NCI-H2029 treated with DMSO at 0.1 percent for 48 hours (cell line): ENCODE results near the gene IRGQ.
A peak's percentile ranks its signal among the peaks of the same experiment; 100 is the strongest.
"Not testable (repeated sequence)": the region's sequence is repeated elsewhere in the genome, so short reads cannot be mapped to it uniquely, and the experiment has no call there.

Experiments
- DNase-seq: peaks from one replicate; lab custom pipeline; 2025; lab: John Stamatoyannopoulos, UW

The IRGQ gene

DNA sequence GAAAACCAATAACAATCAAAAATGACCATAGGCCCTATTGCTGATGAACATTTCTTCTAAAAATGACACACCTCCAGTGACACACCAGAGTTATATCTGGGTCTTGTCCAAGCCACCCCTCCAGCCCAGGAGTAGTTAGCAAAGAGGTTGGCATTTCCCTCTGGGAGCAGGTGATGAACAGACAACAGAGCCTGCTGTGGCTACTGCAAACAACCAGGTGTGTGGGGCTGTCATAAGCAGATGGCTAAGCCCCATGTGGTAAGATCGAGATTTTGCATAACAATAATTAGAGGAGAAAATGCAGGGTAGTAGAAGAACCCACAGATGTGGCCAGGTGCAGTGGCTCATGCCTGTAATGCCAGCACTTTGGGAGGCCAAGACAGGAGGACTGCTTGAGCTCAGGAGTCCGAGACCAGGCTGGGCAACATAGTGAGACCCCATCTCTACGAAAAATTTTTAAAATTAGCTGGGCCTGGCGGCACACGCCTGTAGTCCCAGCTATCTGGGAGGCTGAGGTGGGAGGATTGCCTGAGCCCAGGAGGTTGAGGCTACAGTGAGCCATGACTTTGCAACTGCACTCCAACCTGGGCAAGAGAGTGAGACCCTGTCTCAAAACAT is 25.7 kb downstream of the IRGQ start:
- peak; percentile 78 for DNase-seq

DNA sequence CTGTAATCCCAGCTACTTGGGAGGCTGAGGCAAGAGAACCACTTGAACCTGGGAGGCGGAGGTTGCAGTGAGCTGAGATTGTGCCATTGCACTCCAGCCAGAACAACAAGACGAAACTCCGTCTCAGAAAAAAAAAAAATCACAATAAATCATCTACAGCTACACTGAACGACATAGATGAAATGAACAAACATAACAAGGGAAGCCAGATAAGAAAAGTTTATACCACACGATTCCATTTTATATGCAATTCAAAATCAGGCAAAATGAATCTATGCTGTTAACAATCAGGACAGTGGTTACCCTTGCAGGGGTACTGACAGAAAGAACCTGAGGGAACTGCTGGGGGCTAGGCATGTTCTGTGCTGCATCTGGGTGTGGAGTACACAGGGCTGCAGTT is 26.3 kb downstream of the IRGQ start:
- no peak for DNase-seq

DNA sequence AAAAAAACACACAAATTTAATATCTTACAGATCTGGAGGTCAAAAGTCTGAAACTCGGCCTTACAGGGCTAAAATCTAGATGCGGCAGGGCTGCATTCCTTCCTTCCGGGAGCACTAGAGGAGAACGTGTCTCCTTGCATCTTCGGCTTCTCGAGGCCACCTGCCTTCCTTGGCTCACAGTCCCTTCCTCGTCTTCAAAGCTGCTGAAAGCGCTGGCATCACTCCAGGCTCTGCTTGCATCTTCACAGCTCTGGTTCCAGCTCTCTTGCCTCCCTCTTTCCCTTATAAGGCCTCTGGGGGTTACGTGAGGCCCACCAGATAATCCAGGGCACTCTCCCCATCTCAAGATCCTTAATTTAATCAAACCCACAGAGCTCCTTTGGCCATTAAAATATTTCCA is 31.1 kb downstream of the IRGQ start:
- DNase-seq = no peak

DNA sequence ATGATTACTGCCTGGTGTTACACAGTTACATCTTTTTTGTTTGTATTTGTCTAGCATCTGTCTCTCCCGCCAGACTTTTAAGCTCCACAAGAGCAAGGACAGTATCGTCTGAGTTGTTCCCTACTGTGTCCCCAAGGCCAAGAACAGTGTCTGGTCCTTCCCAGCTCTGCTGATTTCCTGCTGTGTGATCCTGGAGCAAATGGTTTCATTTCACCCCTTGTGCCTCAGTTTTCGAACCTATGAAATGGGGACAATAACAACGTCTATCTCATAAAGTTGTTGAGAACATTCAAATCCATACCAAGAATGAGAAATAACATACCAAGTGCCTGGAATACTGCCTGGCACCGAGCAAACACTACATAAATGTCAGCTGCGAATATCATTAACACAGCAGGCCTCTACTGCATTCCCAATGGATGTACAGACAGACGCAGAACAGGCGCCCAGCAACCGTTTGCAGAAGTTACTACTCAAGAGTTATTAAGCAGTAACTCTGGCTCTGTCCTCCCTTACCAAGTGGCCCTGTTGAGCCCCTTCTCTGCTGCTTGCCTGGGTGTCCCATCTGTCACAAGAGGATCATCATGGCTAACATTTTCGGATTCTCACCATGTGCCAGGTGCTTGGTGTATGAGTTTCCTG is 32.0 kb downstream of the IRGQ start:
- DNase-seq = no peak

DNA sequence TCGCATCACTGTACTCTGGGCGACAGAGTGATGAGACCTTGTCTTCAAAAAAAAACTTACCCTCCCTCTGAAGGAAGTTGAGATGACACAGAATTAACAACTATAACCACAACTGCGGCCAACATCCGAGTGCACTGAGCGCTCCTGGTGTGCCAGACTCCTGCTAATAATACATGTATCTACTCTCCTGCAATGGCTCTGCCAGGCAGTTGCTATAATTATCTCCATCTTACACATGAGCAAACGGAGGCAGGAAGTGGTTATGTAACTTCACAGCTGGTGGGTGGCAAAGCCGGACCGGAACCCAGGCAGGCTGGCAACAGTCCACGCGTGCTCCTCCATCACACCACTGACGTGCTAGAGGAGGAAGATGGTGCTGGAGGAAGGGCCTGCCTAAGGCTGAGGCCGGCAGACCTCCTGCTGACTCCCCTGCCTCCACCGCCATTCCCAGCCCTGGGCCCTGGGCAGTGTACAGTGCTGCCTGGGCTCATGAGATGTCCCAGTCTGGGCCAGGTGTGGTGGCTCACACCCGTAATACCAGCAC is 33.2 kb downstream of the IRGQ start:
- peak; percentile 83 for DNase-seq

DNA sequence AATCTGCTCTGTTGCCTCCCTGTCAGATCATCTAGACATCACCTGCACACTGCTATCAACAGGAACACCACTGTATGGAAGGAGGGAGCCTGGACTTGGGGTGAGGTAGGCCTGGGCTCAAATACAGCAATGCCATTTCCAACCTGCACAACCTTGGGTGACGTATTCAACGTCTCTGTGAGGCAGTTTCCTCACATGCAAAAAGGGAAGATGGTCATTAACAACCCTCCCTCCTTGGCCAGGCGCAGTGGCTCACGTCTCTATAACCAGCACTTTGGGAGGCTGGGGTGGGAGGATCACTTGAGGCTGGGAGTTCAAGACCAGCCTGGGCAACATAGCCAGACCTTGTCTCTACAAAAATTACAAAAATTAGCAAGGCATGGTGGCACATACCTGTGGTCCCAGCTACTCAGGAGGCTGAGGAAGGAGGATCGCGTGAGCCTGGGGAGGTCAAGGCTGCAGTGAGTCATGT is 33.7 kb downstream of the IRGQ start:
- no peak for DNase-seq

DNA sequence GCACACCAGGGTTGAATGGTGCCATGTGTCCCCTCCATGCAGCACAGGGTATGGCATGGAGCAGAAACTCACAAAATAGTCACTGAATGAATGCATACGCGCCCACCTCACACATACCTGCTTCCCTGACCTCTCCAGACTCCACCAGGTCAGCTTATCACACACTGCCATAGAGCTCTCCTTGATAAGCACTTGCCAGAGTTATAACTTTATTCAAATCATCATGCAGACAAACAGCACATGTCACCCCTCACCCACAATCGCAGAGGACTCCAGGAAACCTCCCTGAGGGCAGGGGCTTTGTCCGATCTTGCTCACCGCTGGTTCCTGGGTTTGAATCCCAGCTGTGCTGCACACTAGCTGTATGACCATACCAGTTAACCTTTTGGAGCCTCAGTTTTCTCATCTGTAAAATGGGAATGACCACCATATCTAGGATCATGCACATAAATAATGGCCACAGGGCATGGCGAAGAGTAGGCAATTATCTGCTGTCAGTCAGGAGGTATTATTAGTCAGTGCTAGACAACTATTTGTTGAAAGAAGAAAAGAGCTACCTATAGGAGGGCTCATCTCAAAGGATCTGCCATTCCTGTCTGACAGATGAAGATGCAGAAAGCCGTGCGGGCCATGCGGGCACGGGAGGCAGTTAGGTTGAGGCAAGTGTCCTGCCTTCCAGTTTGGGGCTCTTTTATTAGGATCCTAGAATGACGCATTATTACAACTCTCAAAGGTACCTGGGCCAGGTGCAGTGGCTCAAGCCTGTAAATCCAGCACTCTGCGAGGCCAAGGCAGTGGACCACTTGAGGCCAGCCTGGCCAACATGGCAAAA is 34.6 kb downstream of the IRGQ start:
- DNase-seq = no peak

DNA sequence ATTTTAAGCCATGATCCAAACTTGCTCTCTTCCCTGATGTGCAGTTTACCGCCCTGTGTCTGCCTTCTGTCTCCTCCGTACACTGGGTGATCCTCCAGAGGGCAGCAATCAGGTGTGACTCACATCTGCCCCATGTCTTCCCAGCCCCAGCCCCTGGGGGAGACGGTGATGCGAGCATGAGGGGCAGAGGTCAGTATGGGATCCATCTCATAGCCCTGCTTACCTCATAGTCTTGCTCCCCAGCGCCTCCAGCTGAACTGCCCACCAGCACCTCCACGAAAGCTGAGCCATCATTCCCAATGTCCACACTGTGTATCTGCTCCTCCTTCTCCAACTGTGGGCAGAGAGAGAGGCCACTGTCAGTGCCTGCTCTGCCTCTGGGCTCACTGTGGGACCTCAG is 35.2 kb downstream of the IRGQ start:
- DNase-seq = no peak

DNA sequence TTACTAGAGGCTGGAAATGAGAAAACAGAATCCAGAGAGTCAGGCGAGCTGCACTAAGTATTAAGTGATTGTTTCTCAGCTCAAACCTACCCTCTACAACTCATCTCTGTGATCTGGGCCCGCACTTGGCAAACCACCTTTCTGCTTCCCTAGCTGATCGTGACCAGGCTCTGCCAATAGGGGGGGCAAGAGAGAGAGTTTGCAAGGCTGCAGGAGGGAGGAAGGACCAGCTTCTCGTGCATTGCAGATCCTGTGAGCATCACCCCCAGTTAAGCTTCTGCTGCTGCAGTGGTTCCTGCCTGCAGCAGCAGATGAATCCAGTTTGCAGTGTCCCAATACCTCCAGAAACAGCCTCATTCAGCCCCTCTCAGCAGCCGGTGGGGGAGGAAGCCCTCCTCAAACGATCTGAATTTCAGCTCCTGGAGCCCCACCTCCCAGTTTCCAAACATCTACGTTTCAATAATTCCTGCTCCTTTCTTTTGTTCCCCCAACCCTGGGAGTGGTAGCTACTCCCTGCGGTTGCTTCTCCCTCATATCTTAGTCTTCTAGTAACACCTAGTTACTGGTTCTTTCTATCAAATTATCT is 40.7 kb downstream of the IRGQ start:
- peak; percentile 48 for DNase-seq

DNA sequence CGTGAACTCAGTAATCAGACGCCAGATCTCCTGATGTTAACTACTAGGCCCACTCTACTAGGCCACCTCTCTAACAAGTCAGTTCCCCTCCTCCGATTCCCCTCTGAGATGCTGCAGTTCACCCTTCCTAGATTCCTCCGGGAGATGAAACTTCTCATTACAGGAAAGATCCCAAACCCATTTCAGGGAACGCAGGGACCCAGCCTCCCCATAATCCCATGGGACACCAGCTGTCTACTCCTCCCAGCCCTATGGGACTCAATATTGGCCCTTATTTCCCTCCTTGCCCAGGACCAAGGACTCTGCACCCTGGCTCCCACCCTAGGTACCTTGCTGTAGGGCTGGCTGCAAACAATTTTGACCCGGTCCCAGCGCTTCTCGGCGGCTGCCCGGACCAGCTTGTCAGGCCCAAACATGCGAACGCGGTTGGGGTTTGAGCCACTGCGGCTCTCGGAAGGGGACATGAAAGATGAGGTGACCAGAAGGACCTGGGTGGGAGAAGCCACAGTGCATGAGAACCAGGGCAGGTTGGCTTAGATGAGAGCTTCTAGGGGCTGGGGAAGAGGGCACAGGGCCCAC is 41.5 kb downstream of the IRGQ start:
- no peak for DNase-seq

DNA sequence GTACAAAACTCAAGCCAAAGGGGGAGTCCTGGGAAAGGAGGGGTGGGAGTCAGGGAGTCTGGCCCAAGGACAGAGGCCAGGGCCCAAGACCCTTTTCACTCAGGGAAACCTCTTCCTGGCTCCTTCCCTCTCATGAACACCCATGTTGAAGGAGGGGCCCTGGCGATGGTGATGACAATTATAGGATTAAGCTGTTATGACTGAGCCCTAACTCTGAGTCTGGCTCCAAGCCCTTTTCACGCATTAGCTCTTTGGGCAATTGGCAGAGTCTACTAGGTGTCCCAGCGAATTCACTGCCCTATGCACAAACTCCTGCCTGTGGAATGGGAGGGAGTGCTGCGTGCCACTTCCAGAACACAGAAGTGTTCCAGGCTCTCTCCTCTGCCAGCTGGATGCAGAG is 42.3 kb downstream of the IRGQ start:
- DNase-seq = no peak

DNA sequence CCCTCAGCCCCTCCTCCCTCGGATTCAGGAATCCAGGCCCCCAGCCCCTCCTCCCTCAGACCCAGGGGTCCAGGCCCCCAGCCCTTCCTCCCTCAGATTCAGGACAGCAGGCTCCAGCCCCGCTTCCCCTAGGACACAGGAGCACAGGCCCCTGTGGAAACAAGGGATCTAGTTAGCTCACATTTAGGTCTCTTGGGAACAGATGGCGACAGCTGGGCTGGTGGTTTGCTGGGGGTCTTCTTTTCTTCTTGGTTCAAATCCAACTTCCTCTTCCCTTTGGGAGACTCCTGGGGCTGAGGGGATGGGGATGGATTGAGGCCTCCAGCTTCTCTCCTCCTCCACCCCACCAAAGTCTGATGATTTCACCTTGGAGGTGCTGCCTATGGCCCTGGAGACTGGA is 43.3 kb downstream of the IRGQ start:
- no peak for DNase-seq

DNA sequence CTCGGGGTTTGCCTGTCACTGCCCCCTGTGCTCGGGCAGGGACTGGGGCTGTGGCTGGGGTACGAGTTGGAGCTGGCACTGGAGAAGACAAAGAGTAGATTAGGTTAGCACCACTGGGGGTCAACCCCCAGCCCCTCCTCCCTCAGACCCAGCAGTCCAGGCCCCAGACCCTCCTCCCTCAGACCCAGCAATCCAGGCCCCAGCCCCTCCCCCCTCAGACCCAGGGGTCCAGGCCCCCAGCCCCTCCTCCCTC is 43.8 kb downstream of the IRGQ start:
- no peak for DNase-seq

DNA sequence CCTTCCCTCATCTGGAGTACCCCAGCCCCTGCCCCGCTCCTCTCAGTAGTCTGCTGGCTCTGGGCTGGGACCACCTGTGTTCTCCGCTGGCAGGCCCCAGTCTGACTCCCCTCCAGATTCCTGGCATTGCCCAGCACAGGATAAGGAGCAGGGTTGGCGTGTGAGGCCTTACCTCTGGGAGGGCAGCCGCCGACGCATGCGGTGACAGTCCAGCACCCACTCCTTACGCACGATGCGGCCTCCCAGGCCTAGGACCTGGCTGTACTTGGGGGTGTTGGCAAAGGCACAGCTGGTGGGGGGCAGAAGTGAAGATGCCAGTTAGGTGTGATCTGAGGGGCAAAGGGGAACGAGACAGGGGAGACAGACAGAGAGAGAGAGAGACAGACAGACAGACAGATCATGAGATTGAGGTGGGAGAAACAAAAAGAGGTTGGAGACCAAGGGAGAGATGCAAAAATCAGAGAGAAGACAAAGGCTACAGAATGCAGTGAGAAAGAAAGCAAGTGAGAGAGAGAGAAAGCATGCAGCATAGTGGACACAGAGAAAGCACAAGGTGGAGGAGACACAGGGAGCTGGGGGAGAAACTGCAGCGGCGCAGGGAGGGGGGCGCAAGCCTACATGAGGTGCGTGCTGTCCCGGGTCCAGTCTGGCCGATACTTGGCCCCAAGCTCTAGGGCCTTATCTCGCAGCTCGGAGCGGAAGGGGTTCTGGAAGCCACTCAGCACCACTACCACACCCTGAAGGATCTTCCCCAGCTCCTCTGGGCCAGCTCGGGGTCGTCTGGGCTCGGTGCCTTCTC is 44.3 kb downstream of the IRGQ start:
- DNase-seq = no peak

DNA sequence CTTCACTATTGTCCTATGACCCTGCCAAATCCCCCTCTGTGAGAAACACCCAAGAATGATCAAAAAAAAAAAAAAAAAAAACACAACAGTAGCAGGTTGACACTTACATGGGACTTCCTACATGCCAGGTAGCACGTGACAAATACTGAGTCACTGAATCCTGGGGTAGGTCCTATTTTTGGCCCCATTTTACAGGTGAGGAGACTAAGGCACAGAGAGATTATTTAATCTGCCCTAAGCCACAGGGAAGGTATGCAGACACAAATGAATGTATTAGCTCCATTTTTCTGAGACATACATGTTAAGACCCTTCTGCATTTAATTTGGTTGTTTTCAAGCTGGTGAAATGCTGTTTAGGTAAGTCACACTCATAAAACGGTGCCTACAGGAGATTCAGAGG is 47.2 kb downstream of the IRGQ start:
- DNase-seq = no peak

DNA sequence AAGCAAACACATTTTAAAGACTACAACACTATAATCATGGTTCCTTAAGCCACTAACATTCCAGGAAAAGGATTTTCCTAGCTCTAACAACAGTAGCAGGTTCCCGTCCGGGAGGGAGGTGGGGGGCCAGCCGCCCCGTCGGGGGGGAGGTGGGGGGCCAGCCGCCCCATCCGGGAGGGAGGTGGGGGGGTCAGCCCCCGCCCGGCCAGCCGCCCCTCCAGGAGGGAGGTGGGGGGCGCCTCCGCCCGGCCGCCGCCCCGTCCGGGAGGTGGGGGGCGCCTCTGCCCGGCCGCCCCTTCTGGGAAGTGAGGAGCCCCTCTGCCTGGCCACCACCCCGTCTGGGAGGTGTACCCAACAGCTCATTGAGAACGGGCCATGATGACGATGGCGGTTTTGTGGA is 48.0 kb downstream of the IRGQ start:
- not testable (repeated sequence) for DNase-seq

DNA sequence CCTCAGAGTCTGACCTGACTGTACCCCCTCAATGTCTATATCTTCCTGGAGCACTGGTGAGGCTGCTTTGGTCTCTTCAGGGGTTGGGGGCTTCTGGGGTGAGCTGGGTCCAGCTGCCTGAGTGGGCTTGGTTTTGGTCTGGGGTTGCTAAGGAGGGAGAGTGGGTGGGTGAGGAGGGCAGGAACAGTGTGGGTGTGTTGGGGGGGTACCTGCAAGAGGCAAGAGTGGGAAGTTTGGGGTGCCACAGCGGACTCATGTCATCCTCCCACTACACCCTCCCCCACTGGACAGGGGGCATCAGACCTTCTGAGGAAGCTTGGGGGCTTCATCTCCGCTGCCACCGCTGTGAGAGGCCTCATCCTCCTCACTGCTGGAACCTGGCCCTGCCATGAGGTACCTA is 49.4 kb downstream of the IRGQ start:
- no peak for DNase-seq

DNA sequence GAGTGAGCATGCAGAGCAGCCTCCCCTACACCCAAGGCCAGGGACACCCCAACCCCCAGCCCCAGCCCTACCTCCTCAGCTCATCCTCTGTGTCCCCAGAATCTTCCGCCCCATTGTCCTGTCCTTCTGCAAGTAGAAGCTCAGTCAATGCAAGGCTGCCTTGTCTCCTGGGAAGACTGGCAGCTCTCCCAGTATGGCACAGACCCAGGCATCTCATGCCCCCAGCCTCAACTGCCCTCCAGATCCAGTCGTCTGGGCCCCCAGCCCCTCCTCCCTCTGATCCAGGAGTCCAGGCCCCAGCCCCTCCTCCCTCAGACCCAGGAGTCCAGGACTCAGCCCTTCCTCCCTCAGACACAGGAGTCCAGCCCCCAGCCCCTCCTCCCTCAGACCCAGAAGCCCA is 50.0 kb downstream of the IRGQ start:
- no peak for DNase-seq

DNA sequence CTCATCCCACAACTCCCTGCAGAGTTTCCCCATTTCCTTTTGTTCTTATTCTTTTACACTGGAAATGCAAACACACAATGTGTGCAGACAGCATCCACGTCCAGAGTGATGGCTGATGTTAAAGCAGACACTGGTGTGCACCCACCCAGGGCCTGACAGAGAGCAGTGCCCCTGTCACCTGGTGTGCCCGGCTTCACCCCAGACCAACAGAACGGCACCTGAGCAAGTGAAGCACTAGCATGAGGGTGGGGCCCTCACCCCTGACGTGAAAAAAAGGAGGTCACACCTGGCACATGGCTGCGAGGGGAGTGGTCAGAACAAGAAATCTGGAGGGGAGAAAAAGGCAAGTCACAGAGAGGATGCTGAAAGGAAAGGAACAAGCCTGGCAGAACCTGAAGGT is 50.7 kb downstream of the IRGQ start:
- no peak for DNase-seq

DNA sequence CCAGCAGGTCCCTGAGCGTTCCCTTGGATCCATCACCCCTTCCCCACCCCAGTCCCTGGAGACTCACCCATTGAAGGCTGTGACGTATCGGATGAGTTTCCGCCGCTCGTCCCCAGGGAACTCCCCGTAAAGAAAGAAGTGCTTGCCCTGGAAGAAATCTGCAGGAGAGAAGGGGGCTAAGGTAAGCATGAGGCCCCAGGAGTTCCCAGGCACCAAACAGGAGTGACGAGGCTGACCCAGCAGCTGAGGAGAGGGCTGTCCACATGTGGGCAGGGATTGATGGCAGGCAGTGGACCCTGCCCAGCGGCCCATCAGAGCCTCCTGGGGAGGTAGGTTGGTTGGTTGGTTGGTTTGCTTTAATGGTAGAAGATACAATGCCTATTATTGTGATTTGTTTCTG is 51.9 kb downstream of the IRGQ start:
- DNase-seq = no peak

DNA sequence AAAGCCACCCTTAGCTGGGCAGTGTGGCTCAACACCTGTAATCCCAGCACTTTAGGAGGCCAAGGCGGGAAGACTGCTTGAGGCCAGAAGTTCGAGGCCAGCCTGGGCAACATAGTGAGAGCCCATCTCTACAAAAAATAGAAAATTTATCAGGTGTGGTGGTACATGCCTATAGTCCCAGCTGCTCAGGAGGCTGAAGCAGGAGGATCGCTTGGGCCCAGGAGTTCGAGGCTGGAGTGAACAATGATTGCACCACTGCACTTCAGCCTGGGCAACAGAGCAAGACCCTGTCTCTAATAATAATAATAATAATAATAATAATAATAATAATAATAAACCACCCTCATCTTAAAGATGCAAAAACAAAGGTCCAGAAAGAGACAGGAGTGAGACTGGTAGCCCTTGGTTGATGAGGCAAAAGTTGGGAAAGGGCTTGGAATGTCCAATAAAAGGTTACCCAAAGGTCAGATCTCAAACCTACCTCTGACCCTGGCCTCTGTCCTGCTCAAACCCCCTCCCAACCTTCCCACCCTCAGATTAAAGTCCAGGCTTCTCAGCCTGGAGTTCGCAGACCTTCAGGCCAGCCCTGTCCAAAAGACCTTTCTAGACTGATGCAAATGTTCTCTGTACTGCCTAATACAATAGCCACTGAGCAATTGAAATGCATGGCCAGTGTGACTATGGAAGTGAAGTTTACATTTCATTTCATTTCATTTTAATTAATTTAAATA is 53.8 kb downstream of the IRGQ start:
- no peak for DNase-seq
